ENCODE measurements around the gene RAP1A.

- TF ChIP-seq, protein P1, sequence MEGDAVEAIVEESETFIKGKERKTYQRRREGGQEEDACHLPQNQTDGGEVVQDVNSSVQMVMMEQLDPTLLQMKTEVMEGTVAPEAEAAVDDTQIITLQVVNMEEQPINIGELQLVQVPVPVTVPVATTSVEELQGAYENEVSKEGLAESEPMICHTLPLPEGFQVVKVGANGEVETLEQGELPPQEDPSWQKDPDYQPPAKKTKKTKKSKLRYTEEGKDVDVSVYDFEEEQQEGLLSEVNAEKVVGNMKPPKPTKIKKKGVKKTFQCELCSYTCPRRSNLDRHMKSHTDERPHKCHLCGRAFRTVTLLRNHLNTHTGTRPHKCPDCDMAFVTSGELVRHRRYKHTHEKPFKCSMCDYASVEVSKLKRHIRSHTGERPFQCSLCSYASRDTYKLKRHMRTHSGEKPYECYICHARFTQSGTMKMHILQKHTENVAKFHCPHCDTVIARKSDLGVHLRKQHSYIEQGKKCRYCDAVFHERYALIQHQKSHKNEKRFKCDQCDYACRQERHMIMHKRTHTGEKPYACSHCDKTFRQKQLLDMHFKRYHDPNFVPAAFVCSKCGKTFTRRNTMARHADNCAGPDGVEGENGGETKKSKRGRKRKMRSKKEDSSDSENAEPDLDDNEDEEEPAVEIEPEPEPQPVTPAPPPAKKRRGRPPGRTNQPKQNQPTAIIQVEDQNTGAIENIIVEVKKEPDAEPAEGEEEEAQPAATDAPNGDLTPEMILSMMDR (IDR thresholded peaks at IDR 0.05; ENCODE audit: extremely low read depth in 1 of 2, insufficient read depth in 1 of 2, low read depth in 1 of 2, low read length in 2 of 2): no peak
- TF ChIP-seq, protein P2, sequence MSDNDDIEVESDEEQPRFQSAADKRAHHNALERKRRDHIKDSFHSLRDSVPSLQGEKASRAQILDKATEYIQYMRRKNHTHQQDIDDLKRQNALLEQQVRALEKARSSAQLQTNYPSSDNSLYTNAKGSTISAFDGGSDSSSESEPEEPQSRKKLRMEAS (IDR thresholded peaks at IDR 0.05; ENCODE audit: insufficient read depth, insufficient read length): no peak
- TF ChIP-seq POLR2A (IDR thresholded peaks at IDR 0.05; ENCODE audit: low read depth, low read length): no peak
- TF ChIP-seq POLR2AphosphoS5 (IDR thresholded peaks at IDR 0.05; ENCODE audit: insufficient read depth, low read depth, low read length): no peak
- TF ChIP-seq JUN (IDR thresholded peaks at IDR 0.05; ENCODE audit: borderline replicate concordance, insufficient read depth, insufficient read length, low read depth): no peak
- TF ChIP-seq EZH2 (IDR thresholded peaks at IDR 0.05; ENCODE audit: borderline replicate concordance, low read depth, low read length, severe bottlenecking): no peak
- TF ChIP-seq MYC (IDR thresholded peaks at IDR 0.05; ENCODE audit: low read depth, low read length): no peak
- no peak for TF ChIP-seq FOS (IDR thresholded peaks at IDR 0.05; ENCODE audit: borderline replicate concordance, insufficient read depth, low read length)
Observed at GRCh38 chr1:111707906-111708305, 88.3 kb downstream of the RAP1A start.
